Measurements from ENCODE around the gene ZNRF3.

- no peak for TF ChIP-seq CTCF (IDR thresholded peaks at IDR 0.05)
- TF ChIP-seq EP300 (IDR thresholded peaks at IDR 0.05) = no peak
Measured at GRCh38 chr22:28885939-28886338, 2.6 kb downstream of the ZNRF3 start.
